DMS114 treated with DMSO at 0.1 percent for 48 hours (cell line): ENCODE measurements around the gene CHAF1A.

Source experiments
- DNase-seq: peaks from one replicate; lab custom pipeline; 2025; ENCODE audit not compliant: unreplicated experiment; lab: John Stamatoyannopoulos, UW

The CHAF1A gene

DNA sequence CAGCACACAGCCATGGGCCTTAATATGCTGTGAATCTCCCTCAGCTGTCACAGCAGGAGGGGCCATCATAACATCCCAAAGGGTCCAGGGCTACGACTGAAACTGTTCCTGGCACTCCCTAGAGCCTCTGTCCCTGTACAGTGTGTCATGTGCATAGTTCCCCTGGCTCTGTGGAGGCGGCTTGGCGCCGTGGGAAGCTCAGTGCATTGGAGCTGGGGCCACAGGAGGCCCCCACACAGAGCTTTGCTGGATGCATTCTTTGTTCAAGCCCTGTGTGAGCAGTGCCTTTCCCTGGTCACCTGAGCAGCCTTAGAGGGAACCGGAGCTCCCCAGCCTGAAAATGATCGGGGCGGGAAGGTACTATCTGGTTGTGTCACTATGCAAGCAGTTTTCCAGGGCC, 33.8 kb downstream of the CHAF1A start:
- no peak for DNase-seq

DNA sequence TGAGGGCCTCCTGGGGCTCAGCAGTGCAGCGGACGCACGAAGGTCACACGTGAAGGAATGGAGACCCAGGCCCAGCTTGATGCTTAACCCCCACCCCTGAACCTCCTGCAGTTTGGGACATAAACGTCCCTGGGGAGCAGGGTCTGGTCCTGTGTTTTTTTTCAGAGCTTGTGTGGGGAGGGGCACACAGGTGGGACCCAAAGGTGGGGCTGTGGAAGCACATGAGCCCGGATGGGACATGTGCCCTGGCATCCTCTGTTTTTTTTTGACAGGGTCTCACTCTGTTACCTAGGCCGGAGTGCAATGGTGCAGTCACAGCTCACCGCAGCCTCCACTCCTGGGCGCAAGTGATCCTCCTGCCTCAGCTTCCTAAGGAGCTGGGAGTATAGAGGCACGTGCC, 34.7 kb downstream of the CHAF1A start:
- no peak for DNase-seq

- DNase-seq: no peak
These were observed 36.8 kb downstream of the CHAF1A start for GRCh38 chr19:4439243-4439642.

GRCh38 chr19:4441994-4442818, 39.8 kb downstream of the CHAF1A start:
- DNase-seq: no peak

DNA sequence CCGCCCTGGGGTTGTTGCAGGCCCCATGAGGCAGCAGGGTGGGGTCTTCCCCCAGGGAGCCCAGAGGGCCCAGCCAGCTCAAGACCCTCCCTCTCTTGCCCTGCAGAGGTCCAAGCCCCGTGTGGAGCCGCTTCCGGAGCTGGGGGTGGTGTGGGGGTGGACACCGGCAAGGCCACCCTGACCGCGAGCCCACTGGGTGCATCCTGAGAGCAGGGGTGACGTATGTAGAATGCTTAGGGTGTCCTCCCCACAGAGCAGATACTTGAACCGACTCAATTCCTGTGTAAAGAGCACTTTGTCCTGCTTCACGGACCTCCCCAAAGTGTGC, 40.3 kb downstream of the CHAF1A start:
- no peak for DNase-seq

GRCh38 chr19:4443188-4443587, 40.7 kb downstream of the CHAF1A start:
- DNase-seq: no peak

GRCh38 chr19:4443966-4444764, 41.7 kb downstream of the CHAF1A start:
- DNase-seq: no peak

- no peak for DNase-seq
These were observed 42.6 kb downstream of the CHAF1A start for GRCh38 chr19:4444765-4445741.

DNA sequence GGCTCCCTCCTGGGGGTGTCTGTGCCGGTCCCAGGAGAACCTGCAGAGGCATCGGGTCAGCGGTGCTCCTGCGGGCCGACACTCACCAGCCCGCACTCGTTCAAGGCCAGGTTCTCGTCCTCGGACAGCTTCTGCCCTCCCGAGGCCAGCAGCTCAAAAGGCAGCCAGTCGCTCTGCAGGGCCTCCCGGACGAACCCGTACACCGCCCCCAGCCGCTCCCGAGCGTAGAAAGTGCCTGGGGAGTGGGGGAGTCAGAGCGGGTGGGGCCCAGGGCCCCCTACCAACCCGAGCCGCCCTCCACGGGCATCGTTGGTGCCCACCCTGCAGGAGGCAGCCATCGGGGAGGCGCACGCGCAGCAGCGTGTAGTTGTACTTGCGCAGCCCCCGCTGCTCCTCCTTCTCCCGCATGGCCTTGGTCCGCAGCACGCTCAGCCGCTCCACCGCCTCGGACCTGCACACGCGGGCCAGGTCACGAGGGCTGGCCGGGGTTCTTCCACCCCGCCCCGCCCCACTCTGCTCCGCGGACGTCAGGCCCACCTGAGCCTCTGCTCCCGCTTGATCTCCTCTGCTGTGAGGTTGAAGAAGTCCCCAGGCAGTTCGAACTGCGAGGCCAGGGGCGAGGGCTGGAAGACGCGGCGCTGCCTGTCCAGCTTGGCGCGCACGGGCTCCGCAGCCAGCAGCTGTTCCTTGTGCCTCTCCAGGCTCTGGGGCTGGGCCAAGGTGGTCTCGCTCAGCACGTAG, 43.7 kb downstream of the CHAF1A start:
- no peak for DNase-seq

- DNase-seq: no peak
These were observed 44.3 kb downstream of the CHAF1A start for GRCh38 chr19:4446704-4447200.

- no peak for DNase-seq
These were observed 45.1 kb downstream of the CHAF1A start for GRCh38 chr19:4447327-4448146.

DNA sequence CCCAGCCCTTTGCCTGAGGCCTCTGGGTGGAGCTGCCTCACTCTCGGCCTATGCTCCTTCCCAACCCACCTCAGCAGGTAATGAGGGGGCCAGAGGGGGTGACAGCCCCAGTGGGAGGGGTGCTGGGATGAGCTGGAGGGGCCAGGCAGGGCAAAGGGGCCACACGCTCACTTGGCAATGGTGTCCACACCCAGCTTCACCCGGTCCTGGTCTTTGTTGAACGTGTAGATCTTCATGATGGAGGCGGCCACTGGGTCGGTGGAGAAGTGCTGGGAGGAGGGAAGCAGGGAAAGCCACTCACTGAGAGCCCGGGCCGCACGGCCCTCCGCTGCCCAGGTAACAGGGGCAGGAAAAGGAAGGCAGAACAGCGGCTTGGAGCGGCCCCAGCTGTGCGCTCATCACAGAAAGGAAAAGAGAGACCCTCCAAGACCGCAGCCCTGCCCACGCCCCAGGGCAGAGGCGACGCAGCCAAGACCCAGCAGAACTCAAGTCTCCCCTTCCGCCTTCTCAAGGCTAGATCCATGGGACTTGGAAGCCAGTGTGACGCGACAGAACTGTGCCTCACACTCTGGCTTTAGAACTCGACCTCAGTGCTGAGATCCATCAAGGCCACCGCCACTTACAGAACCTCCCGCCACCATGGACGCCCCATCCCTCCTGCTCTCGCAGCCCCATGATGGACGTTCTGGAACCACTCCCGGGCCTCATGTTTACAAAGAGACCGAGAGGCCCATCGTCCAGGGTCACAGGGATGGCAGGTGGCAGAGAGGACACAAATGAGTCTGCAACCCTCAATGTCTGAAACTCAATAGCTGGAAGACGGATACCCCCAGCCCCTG, 45.9 kb downstream of the CHAF1A start:
- no peak for DNase-seq

- no peak for DNase-seq
These were observed 46.7 kb downstream of the CHAF1A start for GRCh38 chr19:4449022-4449638.

DNA sequence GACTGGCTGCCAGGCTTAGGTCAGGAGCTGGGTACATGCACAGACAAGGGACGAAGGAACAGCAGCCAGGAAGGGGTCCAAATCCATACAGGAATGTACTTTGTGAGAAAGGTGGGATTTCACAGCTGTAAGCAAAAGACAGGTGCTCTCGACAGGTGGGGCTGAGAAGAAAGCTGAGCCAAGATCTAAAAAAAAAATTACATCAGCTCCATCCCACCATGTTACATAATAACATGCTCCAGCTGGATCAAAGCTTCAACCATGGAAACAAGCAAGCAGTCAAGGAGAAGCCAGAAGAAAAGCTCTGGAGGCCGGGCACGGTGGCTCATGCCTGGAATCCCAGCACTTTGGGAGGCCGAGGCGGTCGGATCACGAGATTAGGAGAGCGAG, 47.2 kb downstream of the CHAF1A start:
- DNase-seq: no peak

- DNase-seq: no peak
These were observed 50.0 kb downstream of the CHAF1A start for GRCh38 chr19:4452230-4452990.

- DNase-seq: no peak
These were observed 51.1 kb downstream of the CHAF1A start for GRCh38 chr19:4453232-4454179.
